ENCODE measurements around the gene KCTD3. TPM values are rescaled to one million over a fixed set of nuclear protein-coding genes. Genes with fewer than 3 reads are reported as not detected.

KCTD3 gene
- total and polyA plus RNA-seq, 2 of the 13 experiments (the other 11 are each of a cell fraction or from before 2014, with no cell fraction given) = 49.8 to 68.1 TPM

GRCh38 chr1:215567491-215568298 lies 591 bp downstream of the KCTD3 start (continued):
- TF ChIP-seq PRDM10 (CRISPR knock-in tag; IDR thresholded peaks at IDR 0.05; ENCODE audit: low read depth) = no peak
- no peak for TF ChIP-seq SOX6 (IDR thresholded peaks at IDR 0.05)
- no peak for TF ChIP-seq SOX6 (CRISPR knock-in tag; IDR thresholded peaks at IDR 0.05)
- 0 out of 2 replicates have a peak, but pooled peaks have one; percentile 27 for TF ChIP-seq ZNF292 (CRISPR knock-in tag; IDR thresholded peaks at IDR 0.05; ENCODE audit: borderline replicate concordance, low read depth)
- TF ChIP-seq SSRP1 (CRISPR knock-in tag; IDR thresholded peaks at IDR 0.05) = no peak
- no peak for TF ChIP-seq TRAFD1 (CRISPR knock-in tag; IDR thresholded peaks at IDR 0.05; ENCODE audit: borderline replicate concordance)
- TF ChIP-seq AHDC1 (CRISPR knock-in tag; IDR thresholded peaks at IDR 0.05; ENCODE audit: borderline replicate concordance) = no peak
- TF ChIP-seq ZNF746 (CRISPR knock-in tag; IDR thresholded peaks at IDR 0.05) = no peak
- no peak; the same call in 1 of the 2 replicates for TF ChIP-seq ZSCAN31 (CRISPR knock-in tag; IDR thresholded peaks at IDR 0.05; ENCODE audit: low read depth)
- 0 out of 2 replicates have a peak, but pooled peaks have one; percentile 10 for TF ChIP-seq PAXIP1 (CRISPR knock-in tag; conservative IDR thresholded peaks at IDR 0.05)
- TF ChIP-seq THYN1 (CRISPR knock-in tag; IDR thresholded peaks at IDR 0.05; ENCODE audit: borderline replicate concordance, low read depth) = no peak
- TF ChIP-seq NR2F6 (IDR thresholded peaks at IDR 0.05) = no peak
- no peak for TF ChIP-seq NR2F6 (CRISPR knock-in tag; IDR thresholded peaks at IDR 0.05)
- peak; percentile 11; the same call in 1 of the 2 replicates for TF ChIP-seq ZNF776 (CRISPR knock-in tag; IDR thresholded peaks at IDR 0.05)

All from HepG2 (cell line).